Measurements from ENCODE around the gene C18orf63.
"Not testable (repeated sequence)": the region's sequence is repeated elsewhere in the genome, so short reads cannot be mapped to it uniquely, and the experiment has no call there.

DNA sequence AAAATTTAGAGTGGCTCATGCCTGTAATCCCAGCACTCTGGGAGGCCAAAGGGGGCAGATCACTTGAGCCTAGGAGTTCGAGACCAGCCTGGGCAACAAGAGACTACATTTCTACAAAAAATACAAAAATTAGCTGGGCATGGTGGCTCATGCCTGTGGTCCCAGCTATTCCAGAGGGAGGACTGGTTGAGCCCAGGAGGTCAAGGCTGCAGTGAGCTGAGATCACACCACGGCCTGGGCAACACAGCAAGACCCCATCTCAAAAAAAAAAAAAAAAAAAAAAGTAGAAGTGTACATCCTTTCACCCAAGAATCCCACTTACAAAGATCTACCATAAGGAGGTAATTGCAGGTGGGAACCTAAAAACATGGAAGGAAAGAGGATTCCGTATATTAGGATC lies 30.1 kb upstream of the C18orf63 start:
- not testable (repeated sequence) for TF ChIP-seq POLR2A, POLR2AphosphoS5 (IDR thresholded peaks at IDR 0.05; ENCODE audit: low read depth, low read length)
